CD4-positive, alpha-beta T cell (primary cell): ENCODE results near the gene BRPF3. TPM values are rescaled to one million over a fixed set of nuclear protein-coding genes. Genes with fewer than 3 reads are reported as not detected.

Experiments
- ATAC-seq: fragments of 200-7000 bp; cut with Tn5 transposase; one replicate; pipeline ENCODE4 v1.10.0; 2022; ENCODE audit warnings: mild to moderate bottlenecking; ENCODE audit not compliant: poor library complexity
- CTCF ChIA-PET: fragments of 350-600 bp; sonication (Branson Sonifier 250); formaldehyde crosslinking; loops from one replicate; lab custom pipeline; 2021; ENCODE audit warnings: antibody characterized with exemption, inconsistent platforms; lab: Charles Lee
- POLR2A ChIA-PET: fragments of 350-600 bp; sonication (Branson Sonifier 250); formaldehyde crosslinking; loops from one replicate; lab custom pipeline; 2021; ENCODE audit warnings: antibody characterized with exemption, inconsistent platforms; lab: Charles Lee
- DNase-seq, 14 experiments: peaks; one replicate each; pipeline ENCODE4 v3.0.0-alpha.2; 2013 to 2020; ENCODE audit warnings: mixed read lengths in 2 of 14
- H3K27ac ChIP-seq, 2 donors: one replicate each; pipeline versions ENCODE4 v1.5.1 to v1.7.0; 2013; ENCODE audit warnings: low read length in 2 of 2, low read depth in 1 of 2, mild to moderate bottlenecking in 1 of 2
- H3K27me3 ChIP-seq, 2 experiments: 1 replicate in 1 of 2; 2 replicates in 1 of 2; pipeline versions ENCODE4 v1.6.1 to v1.7.0; 2013; ENCODE audit warnings: low read length in 2 of 2, control low read depth in 1 of 2, mild to moderate bottlenecking in 1 of 2, moderate library complexity in 1 of 2; ENCODE audit not compliant: insufficient read depth in 2 of 2, control insufficient read depth in 1 of 2
- H3K36me3 ChIP-seq: one replicate; pipeline ENCODE4 v1.6.1; 2013; ENCODE audit warnings: low read length, control low read depth; ENCODE audit not compliant: insufficient read depth
- H3K4me1 ChIP-seq: one replicate; pipeline ENCODE4 v1.6.1; 2013; ENCODE audit warnings: low read length, control low read depth; ENCODE audit not compliant: insufficient read depth
- H3K4me3 ChIP-seq: one replicate; pipeline ENCODE4 v1.5.1; 2013; ENCODE audit warnings: mild to moderate bottlenecking, low read length, moderate library complexity
- H3K9me3 ChIP-seq, 2 experiments: 1 replicate in 1 of 2; 2 replicates in 1 of 2; pipeline versions ENCODE4 v1.6.1 to v1.7.0; 2013; ENCODE audit warnings: low read length in 2 of 2, mild to moderate bottlenecking in 2 of 2, control low read depth in 1 of 2, moderate library complexity in 1 of 2; ENCODE audit not compliant: control insufficient read depth in 1 of 2, insufficient read depth in 1 of 2
- H3K27ac Mint-ChIP-seq: one replicate; pipeline ENCODE4 v1.8.0; 2020; ENCODE audit warnings: mixed read lengths
- H3K27me3 Mint-ChIP-seq: one replicate; pipeline ENCODE4 v1.8.0; 2021; ENCODE audit warnings: mixed read lengths
- H3K36me3 Mint-ChIP-seq: one replicate; pipeline ENCODE4 v1.8.0; 2021; ENCODE audit warnings: low read depth, mixed read lengths
- H3K4me1 Mint-ChIP-seq: one replicate; pipeline ENCODE4 v1.8.0; 2021; ENCODE audit warnings: low read depth, mixed read lengths
- H3K4me3 Mint-ChIP-seq: one replicate; pipeline ENCODE4 v1.8.0; 2020; ENCODE audit warnings: mild to moderate bottlenecking, mixed read lengths
- H3K9me3 Mint-ChIP-seq: one replicate; pipeline ENCODE4 v1.8.0; 2020; ENCODE audit warnings: mixed read lengths
- CTCF ChIP-seq: fragments of 200-600 bp; IDR thresholded peaks from one replicate; pipeline ENCODE4 v1.8.0; 2022; ENCODE audit warnings: antibody characterized with exemption, mild to moderate bottlenecking
- intact Hi-C, 2 experiments: fragments of 100-400 bp; cut with DNase I in 1 of 2; cut with micrococcal nuclease in 1 of 2; formaldehyde crosslinking; loops; one replicate each; pipeline versions ENCODE4 v1.15.1 to v1.9.0; 2023 to 2025; cut with DNase I, micrococcal nuclease
- total RNA-seq, 174 experiments: library from RNA in 2 of 174; stranded (reverse) in 2 of 174; gene quantifications; one replicate each; pipeline ENCODE4 v1.2.3 and lab custom pipeline; 2021 to 2026

Gene BRPF3
- total RNA-seq, 2 experiments from 2014 or later: 39.0 to 41.6 TPM

- Histone ChIP-seq H3K27me3 (no peaks in the 10 kb centered on the region), H3K4me1 (no peaks in the 10 kb centered on the region), H3K9me3 (peaks cover 0 to 4% of the 10 kb centered on the region in 2 experiments), H3K36me3 (peaks cover 6% of the 10 kb centered on the region), H3K4me3 (no peak overlapping the region), H3K27ac (no peak overlapping the region)
- no peaks in the 10 kb centered on the region for H3K27me3 Mint-ChIP-seq
- POLR2A ChIA-PET: no interaction called here
- ATAC-seq (no peak), DNase-seq (no peak)
- no peaks in the 10 kb centered on the region for H3K9me3 Mint-ChIP-seq
- H3K27ac Mint-ChIP-seq: no peak overlapping the region
- no peak overlapping the region for H3K4me3 Mint-ChIP-seq
- TF ChIP-seq CTCF: no peak
- intact Hi-C loops: no loop called here
- CTCF ChIA-PET: no interaction called here
- H3K4me1 Mint-ChIP-seq: no peaks in the 10 kb centered on the region
- peaks cover 12% of the 10 kb centered on the region for H3K36me3 Mint-ChIP-seq
Observed at GRCh38 chr6:36160147-36160760, 36.3 kb upstream of the BRPF3 start.

GRCh38 chr6:36169023-36170007, 27.2 kb upstream of the BRPF3 start:
- H3K4me1 ChIP-seq: no peaks in the 10 kb centered on the region
- Mint-ChIP-seq H3K36me3 (no peaks in the 10 kb centered on the region), H3K9me3 (no peaks in the 10 kb centered on the region), H3K4me1 (no peaks in the 10 kb centered on the region), H3K27me3 (no peaks in the 10 kb centered on the region), H3K4me3 (no peak overlapping the region), H3K27ac (no peak overlapping the region)
- ATAC-seq: no peak
- POLR2A ChIA-PET: no interaction called here
- no peak overlapping the region for H3K4me3 ChIP-seq
- no peaks in the 10 kb centered on the region for H3K9me3 ChIP-seq
- no peak overlapping the region for H3K27ac ChIP-seq
- peak in 1 of 14 experiments; percentile 21 for DNase-seq
- no peak for TF ChIP-seq CTCF
- H3K27me3 ChIP-seq: no peaks in the 10 kb centered on the region
- intact Hi-C loops: no loop called here
- no peaks in the 10 kb centered on the region for H3K36me3 ChIP-seq
- CTCF ChIA-PET: no interaction called here

GRCh38 chr6:36170704-36171103, 25.8 kb upstream of the BRPF3 start:
- ChIA-PET POLR2A (no interaction called here), CTCF (no interaction called here)
- no peaks in the 10 kb centered on the region for H3K36me3 ChIP-seq
- no peak for TF ChIP-seq CTCF
- H3K27me3 ChIP-seq: no peaks in the 10 kb centered on the region
- ATAC-seq (no peak), DNase-seq (no peak)
- intact Hi-C loops: no loop called here
- H3K9me3 Mint-ChIP-seq: no peaks in the 10 kb centered on the region
- H3K4me3 ChIP-seq: no peak overlapping the region
- H3K9me3 ChIP-seq: no peaks in the 10 kb centered on the region
- H3K27ac ChIP-seq: no peak overlapping the region
- H3K27ac Mint-ChIP-seq: no peak overlapping the region
- no peak overlapping the region for H3K4me3 Mint-ChIP-seq
- no peaks in the 10 kb centered on the region for H3K4me1 Mint-ChIP-seq
- no peaks in the 10 kb centered on the region for H3K27me3 Mint-ChIP-seq
- H3K4me1 ChIP-seq: no peaks in the 10 kb centered on the region
- peaks cover 2% of the 10 kb centered on the region for H3K36me3 Mint-ChIP-seq
